Left lobe of liver (tissue), 2 donors: ENCODE measurements around the gene CD3E. TPM values are rescaled to one million over a fixed set of nuclear protein-coding genes. Genes with fewer than 3 reads are reported as not detected.

ENCODE experiments used
- ATAC-seq: fragments of 200-7000 bp; cut with Tn5 transposase; one replicate; pipeline ENCODE4 v1.9.1; 2020; ENCODE audit warnings: mild to moderate bottlenecking, moderate library complexity
- DNase-seq: peaks from one replicate; pipeline ENCODE4 v3.0.0-alpha.2; 2020; ENCODE audit warnings: low spot score
- total RNA-seq: library from RNA; stranded (reverse); gene quantifications from one replicate; pipeline ENCODE4 v1.2.1, GENCODE V29; 2021
- donor health status: DM: no; HTN: no; CAD: no; lungs with moderate emphysema.
- donor health status: DM: no; HTN: yes; CAD: no.

Gene CD3E
- total RNA-seq: 1.5 TPM

DNA sequence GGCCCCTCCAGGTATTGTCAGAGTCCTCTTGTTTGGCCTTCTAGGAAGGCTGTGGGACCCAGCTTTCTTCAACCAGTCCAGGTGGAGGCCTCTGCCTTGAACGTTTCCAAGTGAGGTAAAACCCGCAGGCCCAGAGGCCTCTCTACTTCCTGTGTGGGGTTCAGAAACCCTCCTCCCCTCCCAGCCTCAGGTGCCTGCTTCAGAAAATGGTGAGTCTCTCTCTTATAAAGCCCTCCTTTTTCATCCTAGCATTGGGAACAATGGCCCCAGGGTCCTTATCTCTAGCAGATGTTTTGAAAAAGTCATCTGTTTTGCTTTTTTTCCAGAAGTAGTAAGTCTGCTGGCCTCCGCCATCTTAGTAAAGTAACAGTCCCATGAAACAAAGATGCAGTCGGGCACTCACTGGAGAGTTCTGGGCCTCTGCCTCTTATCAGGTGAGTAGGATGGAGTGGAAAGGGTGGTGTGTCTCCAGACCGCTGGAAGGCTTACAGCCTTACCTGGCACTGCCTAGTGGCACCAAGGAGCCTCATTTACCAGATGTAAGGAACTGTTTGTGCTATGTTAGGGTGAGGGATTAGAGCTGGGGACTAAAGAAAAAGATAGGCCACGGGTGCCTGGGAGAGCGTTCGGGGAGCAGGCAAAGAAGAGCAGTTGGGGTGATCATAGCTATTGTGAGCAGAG is at the start of gene CD3E:
TSS of gene CD3E (plus strand) at position 163 of the 681 bp plus-strand sequence. CDS start at position 386, 223 bp downstream.
- DNase-seq: no peak

GRCh38 chr11:118258410-118258809 is 46.1 kb upstream of the CD3E start:
- ATAC-seq (peak; percentile 29), DNase-seq (no peak)

More for the DNA sequence above, at the start of gene CD3E:
- ATAC-seq: no peak

- ATAC-seq (no peak), DNase-seq (no peak)
These were observed 45.4 kb upstream of the CD3E start for GRCh38 chr11:118259138-118259537.

- ATAC-seq: no peak
- no peak for DNase-seq
These were observed 44.2 kb upstream of the CD3E start for GRCh38 chr11:118260353-118260752.

DNA sequence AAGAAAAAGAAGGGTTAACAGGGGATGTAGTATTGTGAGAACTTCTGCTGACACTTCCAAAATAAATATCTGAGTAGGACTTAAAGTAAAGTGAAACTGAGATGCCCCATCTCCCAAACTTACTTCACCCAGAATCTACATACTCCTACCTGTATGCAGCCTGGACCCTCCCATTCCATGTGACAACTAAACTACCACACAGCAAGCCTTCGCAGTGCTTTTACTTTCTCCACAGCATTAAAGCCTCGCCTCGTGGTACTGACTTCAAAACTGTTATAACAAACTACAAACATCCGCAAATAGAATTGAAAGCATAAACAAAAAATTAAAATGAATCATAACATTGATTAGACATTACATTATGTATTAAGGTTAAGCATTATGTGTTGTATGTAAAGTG is 41.4 kb upstream of the CD3E start:
- DNase-seq (no peak), ATAC-seq (no peak)

DNA sequence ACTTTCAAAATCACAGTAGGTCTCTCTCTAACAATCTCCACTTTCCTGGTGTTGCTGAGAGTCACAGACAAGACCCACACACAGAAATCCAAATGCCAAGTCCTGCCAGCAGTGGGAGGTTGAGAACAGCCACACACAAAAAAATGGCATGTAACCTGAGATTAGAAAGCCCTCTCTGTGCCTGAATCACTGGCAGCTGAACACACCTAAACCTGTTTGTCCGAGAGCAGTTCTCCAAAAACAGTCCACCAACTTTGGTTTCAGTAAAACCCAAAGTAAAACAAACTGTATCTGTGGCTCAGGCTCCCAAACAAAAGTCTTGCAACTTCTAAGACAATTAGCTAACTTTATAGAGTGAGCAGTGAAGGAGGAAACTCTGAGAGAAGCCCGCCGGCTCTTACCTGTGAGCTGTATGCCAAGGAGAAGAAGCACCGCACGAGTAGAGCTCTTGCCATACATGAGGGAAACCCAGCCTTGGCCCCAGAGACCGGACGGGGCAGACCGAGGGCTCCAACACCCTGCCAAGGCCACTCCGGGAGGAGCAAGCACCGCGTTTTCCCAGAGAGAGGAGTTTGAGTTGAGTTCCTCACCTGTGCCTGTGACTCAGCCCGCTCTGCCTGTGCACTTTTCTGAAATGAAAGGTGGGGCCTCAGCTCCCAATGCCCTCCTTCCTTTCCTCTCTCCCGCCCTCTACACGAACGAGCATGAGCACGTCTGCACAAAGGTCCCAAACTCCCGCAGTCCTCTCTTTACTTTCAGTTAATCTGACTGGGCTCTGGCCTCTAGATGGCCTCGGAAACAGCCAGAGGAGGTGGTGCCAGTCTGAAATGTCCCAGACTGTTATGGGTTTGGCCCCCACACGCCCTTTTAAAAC is 40.6 kb upstream of the CD3E start, which contains the start of gene MPZL2:
TSS of gene MPZL2 (minus strand) at position 603 of the 874 bp plus-strand sequence. CDS start at position 459, 144 bp downstream.
- DNase-seq (peak; percentile 86), ATAC-seq (peak; percentile 97)

GRCh38 chr11:118264569-118265465 is 39.7 kb upstream of the CD3E start:
- ATAC-seq: no peak

DNA sequence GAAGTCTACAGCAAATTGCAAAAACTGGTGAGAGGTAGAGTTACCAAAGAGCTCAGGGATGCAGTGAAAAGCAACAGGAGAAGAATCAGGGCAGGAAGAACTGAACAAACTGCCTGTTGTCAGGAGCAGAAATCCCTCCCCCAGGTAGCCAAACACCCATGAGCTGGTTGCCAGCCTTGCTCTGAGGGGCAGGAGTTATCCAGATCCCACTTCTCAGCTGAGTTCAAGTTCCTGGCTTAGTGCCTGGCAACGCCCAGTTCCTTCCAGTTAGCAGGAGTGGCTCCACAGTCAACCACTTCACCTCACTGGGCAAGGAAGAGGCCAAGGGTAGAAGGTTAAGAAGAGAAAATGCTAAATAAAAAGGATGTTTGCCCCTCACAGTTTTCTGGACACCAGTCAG is 38.6 kb upstream of the CD3E start:
- ATAC-seq: no peak
- no peak for DNase-seq

More at GRCh38 chr11:118264569-118265465, 39.7 kb upstream of the CD3E start:
- DNase-seq: no peak

- ATAC-seq: no peak
- no peak for DNase-seq
These were observed 37.0 kb upstream of the CD3E start for GRCh38 chr11:118267486-118267885.

GRCh38 chr11:118272001-118272400 is 32.5 kb upstream of the CD3E start:
- no peak for ATAC-seq
- no peak for DNase-seq

DNA sequence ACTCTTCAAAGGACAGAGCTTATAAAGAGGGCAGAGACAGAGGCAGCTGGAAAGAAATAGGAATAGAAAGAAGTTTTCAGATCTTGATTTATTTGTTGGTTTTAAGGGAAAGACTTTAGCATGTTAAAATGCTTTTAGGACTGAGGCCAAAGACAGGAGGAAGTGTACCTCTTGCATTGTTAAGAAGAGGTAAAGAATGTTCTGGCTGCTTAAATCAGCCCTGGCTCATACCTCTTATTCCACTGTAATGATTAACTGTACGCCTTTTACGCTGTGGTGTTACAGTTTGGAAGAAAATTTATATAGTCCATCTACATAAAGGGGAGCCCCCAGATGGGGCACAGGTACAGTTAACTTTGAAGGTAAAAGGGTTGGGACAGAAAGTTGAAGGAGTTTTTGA is 30.3 kb upstream of the CD3E start:
- no peak for ATAC-seq
- no peak for DNase-seq

GRCh38 chr11:118275176-118275575 is 29.4 kb upstream of the CD3E start:
- DNase-seq (no peak), ATAC-seq (no peak)

GRCh38 chr11:118276422-118276821 is 28.1 kb upstream of the CD3E start:
- DNase-seq: no peak

GRCh38 chr11:118277312-118277711 is 27.2 kb upstream of the CD3E start:
- ATAC-seq (no peak), DNase-seq (no peak)

More at GRCh38 chr11:118276422-118276821, 28.1 kb upstream of the CD3E start:
- no peak for ATAC-seq

GRCh38 chr11:118281284-118281683 is 23.2 kb upstream of the CD3E start:
- ATAC-seq (no peak), DNase-seq (no peak)

- no peak for ATAC-seq
- no peak for DNase-seq
These were observed 21.9 kb upstream of the CD3E start for GRCh38 chr11:118282606-118283005.

DNA sequence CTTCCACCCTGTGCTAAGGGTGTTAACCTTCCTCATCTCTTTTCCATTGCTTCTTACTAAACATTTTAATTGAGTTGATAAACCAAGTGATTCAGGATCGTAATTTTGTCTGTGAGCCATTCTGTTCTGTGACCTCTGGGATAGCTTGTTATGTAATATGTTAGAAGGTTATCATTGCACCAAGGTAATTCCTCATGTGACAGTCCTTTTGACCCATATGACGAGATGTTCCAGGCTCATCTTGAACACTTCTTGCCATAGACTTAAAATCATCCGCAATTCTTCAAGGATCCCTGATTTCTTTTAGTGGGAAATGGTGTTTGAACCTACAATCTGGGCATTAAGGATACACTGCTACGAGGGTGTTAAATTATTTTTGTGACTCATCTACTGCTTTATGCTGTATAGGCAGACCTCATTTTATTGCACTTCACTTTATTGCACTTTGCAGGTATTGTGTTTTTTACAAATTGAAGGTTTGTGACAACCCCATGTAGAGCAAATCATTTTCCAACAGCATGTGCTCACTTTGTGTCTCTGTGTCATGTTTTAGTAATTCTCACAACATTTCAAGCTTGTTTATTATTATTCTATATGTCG is 21.4 kb upstream of the CD3E start:
- peak; percentile 58 for ATAC-seq

DNA sequence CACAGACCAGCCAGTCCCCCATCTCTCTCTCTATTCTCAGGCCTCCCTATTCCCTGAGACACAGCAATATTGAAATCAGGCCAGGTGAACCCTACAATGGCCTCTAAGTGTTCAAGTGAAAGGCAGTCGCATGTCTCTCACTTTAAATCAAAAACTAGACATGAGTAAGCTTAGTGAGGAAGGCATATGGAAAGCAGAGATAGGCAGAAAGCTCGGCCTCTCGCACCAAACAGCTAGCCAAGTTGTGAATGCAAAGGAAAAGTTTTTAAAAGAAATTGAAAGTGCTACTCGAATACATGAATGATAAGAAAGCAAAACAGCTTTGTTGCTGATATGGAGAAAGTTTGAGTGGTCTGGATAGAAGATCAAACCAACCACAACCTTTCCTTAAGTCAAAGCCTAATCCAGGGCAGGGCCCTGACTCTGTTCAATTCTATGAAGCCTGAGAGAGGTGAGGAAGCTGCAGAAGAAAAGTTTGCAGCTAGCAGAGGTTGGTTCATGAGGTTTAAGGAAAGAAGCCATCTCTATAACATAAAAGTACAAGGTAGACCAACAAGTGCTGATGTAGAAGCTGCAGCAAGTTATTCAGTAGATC is 20.7 kb upstream of the CD3E start:
- ATAC-seq (no peak), DNase-seq (no peak)

More for the DNA sequence above, 21.4 kb upstream of the CD3E start:
- DNase-seq: no peak

DNA sequence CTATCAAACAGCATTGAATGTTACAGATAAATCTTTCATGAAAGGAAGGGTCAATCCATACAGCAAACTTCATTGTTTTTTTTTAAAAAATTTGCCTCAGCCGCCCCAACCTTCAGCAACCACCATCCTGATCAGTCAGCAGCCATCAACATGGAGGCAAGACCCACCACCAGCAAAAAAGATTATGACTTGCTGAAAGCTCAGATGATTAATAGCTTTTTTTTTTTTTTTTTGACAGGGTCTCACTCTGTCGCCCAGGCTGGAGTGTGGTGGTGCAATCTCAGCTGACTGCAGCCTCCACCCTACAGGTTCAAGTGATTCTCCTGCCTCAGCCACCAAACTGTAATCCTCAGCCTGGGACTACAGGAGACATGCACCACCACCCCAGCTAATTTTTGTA is 18.0 kb upstream of the CD3E start:
- DNase-seq (no peak), ATAC-seq (no peak)

- ATAC-seq: no peak
- DNase-seq: no peak
These were observed 17.5 kb upstream of the CD3E start for GRCh38 chr11:118287006-118287405.
